Heart right ventricle (tissue), 16 donors: ENCODE data around the gene RAD51B. TPM values are rescaled to one million over a fixed set of nuclear protein-coding genes. Genes with fewer than 3 reads are reported as not detected.

ENCODE experiments used
- ATAC-seq, 8 donors: fragments of 200-7000 bp; cut with Tn5 transposase; one replicate each; pipeline ENCODE4 v1.9.1; 2020; ENCODE audit warnings: mild to moderate bottlenecking in 8 of 8, moderate library complexity in 8 of 8, moderate number of reproducible peaks in 1 of 8
- DNase-seq, 2 donors: peaks; one replicate each; pipeline ENCODE4 v3.0.0-alpha.2; 2020
- H3K27ac ChIP-seq, 10 donors: fragments of 200-600 bp; sonication (generic) in 2 of 10; one replicate each; pipeline versions ENCODE4 v1.5.0 to v1.8.0; 2020 to 2022; ENCODE audit warnings: mild to moderate bottlenecking in 3 of 10
- H3K27me3 ChIP-seq, 7 donors: fragments of 200-600 bp; one replicate each; pipeline ENCODE4 v1.8.0; 2021 to 2022; ENCODE audit warnings: mild to moderate bottlenecking in 2 of 7
- H3K36me3 ChIP-seq, 9 donors: fragments of 200-600 bp; sonication (generic) in 1 of 9; one replicate each; pipeline versions ENCODE4 v1.5.0 to v1.8.0; 2020 to 2022; ENCODE audit warnings: mild to moderate bottlenecking in 2 of 9
- H3K4me1 ChIP-seq, 9 donors: fragments of 200-600 bp; sonication (generic) in 1 of 9; one replicate each; pipeline versions ENCODE4 v1.5.0 to v1.8.0; 2020 to 2022; ENCODE audit warnings: mild to moderate bottlenecking in 4 of 9
- H3K4me3 ChIP-seq, 10 donors: fragments of 200-600 bp; sonication (generic) in 2 of 10; one replicate each; pipeline versions ENCODE4 v1.5.0 to v1.8.0; 2020 to 2022; ENCODE audit warnings: mild to moderate bottlenecking in 7 of 10, moderate library complexity in 2 of 10
- H3K9me3 ChIP-seq, 11 donors: fragments of 200-600 bp in 10 of 11; sonication (generic) in 2 of 11; one replicate each; pipeline versions ENCODE4 v1.5.0 to v1.8.0; 2013 to 2022; ENCODE audit warnings: mild to moderate bottlenecking in 2 of 11, control low read depth in 1 of 11, moderate library complexity in 1 of 11
- CTCF ChIP-seq, 9 donors: fragments of 200-600 bp; sonication (generic) in 2 of 9; IDR thresholded peaks; one replicate each; pipeline versions ENCODE4 v1.5.0 to v1.8.0; 2021 to 2022; ENCODE audit warnings: antibody characterized with exemption in 9 of 9, mild to moderate bottlenecking in 5 of 9, moderate library complexity in 1 of 9
- WGBS, 2 donors: extraction: QIAGEN DNeasy Blood & Tissue Kit; methylation state at CpG; one replicate each; pipeline ENCODE4 v1.1.7; 2013; ENCODE audit warnings: inconsistent platforms in 1 of 2; 5-methylcytosine and 5-hydroxymethylcytosine counted together
- intact Hi-C, 10 donors: fragments of 100-400 bp; cut with DNase I; formaldehyde crosslinking; loops; one replicate each; pipeline versions ENCODE4 v1.11.1 to v1.14.2; 2022
- polyA plus RNA-seq, 2 donors: library from polyadenylated mRNA; stranded (reverse); fragments of 200-250 nt; gene quantifications; one replicate each; pipeline ENCODE4 v1.2.3, GENCODE V29; 2013
- total RNA-seq, 10 donors: library from RNA; stranded (reverse); fragmentation: NEBNext Ultra II Directional in 3 of 10; extraction: Animal tissue kit (Norgen Biotek cat#: 25700) in 3 of 10; gene quantifications; one replicate each; pipeline versions ENCODE4 v1.2.1 to v1.2.4, GENCODE V29; 2021 to 2023
- donor health status: Arrhythmogenic right ventricular cardiomyopathy.
- donor health status: ischemic (EF 13 %, LVEDD 7.1; RV severe dilation, severe dysfunction).
- donor health status: healthy with polysubstance abuse.
- donor health status: DM: no; HTN: yes; CAD: no.
- donor health status: DM: no; HTN: no; CAD: no.
- donor health status: ischemic (EF 25% LVEDD 6.9; RV normal size, moderate dysfunction).
- donor health status: ischemic (EF 25% LVEDD 5.7; RV mildly dilated, moderate dysfunction).
- donor health status: healthy.
- donor health status: DM: yes; HTN: yes; CAD: no.
- donor health status: Ischemic cardiomyopathy.
- donor health status: ischemic (EF 35%, LVEDD 5.7; RV mildly dilated, moderate dysfunction).
- donor health status: nonischemic (EF 11% LVEDD 7.7; RV severe dilation, severe dysfunction).
- donor health status: DM: yes; HTN: yes; CAD: no.
- donor health status: PGD.
- donor health status: ischemic (EF 29% LVEDD 5.4; RV normal size, mild dysfunction).
- donor health status: nonischemic (EF 23%, LVEDD 6.1; RV moderate dilation, normal function).

The RAD51B gene
- total and polyA plus RNA-seq, 12 donors: 0.88 to 8.6 (median 3.5) TPM

DNA sequence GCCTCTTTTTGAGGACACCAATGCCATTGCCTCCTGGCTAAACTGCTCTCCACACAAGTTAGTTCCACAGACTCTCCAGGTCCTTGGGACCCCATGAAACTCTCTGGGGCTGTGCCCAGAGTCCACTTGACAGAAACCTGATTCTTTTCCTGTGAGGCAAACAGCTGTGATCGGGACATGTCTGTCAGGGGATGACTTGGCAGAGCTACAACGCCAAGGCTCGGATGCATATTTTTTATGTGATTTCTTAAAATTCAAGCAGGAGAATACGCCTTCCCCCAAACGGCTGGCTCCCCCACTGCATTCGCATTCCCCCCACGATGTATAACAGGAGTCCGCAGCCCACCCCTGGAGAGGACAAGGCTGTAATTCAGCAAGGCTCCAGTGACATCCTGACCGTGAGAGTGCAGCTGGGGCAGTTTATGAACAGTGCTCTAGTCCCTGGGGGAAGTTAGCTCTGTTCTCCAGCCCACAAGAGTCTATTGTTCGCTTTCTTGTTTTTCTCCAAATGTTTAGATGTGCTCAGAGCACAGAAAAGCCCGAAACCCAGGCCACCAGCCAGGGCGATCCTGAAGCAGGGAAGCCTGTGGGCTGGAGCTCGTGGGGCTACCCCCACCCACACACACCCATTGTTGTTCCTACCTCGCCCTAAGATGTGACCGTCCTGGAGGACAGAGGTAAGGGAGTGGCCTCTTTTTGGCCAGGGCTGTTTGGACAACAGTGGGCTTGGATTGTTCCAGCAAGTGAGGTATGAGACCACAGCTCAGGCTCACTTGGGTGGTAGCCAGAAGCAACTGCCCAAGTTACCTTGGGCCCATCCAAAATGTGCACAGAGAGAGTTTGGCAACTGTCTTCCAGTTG is 813.8 kb downstream of the RAD51B start:
- ATAC-seq (peak; percentile 55 to 85 (median 77)), DNase-seq (peak; percentile 64 to 69)
- no peaks in the 10 kb centered on the region for H3K27me3 ChIP-seq
- 39 to 51% methylated on average over 15 of the region's 15 CpGs for WGBS, 2 donors
- H3K4me1 ChIP-seq: peaks cover 10 to 70% (median 44%) of the 10 kb centered on the region in 9 donors
- no peaks in the 10 kb centered on the region for H3K9me3 ChIP-seq
- TF ChIP-seq CTCF (IDR thresholded peaks at IDR 0.05): no peak
- H3K36me3 ChIP-seq: no peaks in the 10 kb centered on the region
- intact Hi-C loops: no loop called here
- H3K27ac ChIP-seq: peak overlapping the region; percentile 46 to 91 (median 80)
- peak overlapping the region in 1 of 10 donors; percentile 19 for H3K4me3 ChIP-seq

DNA sequence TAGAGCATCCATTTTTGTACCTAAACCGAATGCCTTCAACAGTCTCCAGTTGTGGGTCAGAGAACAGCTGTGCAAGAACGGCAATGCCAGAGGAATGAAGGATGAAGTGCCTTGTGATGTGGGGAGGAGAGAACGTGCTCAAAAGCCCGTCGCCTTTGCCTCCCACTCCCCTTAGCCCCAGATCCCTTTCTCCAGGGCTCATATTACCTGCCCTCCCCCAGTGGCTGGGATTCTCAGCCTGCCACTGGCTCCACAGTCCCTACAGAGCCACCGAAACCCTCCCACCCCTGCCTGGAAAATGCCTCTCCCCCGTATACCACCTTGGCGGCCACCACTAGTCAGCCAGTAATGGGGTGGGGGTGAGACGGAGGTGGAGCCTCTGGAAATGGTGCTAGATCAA is 814.8 kb downstream of the RAD51B start:
- H3K4me1 ChIP-seq: peaks cover 19 to 78% (median 54%) of the 10 kb centered on the region in 9 donors
- DNase-seq (no peak), ATAC-seq (no peak)
- no peak overlapping the region for H3K4me3 ChIP-seq
- H3K9me3 ChIP-seq: no peaks in the 10 kb centered on the region
- intact Hi-C loops: no loop called here
- H3K36me3 ChIP-seq: no peaks in the 10 kb centered on the region
- peak overlapping the region in 8 of 10 donors; percentile 46 to 91 (median 80) for H3K27ac ChIP-seq
- H3K27me3 ChIP-seq: no peaks in the 10 kb centered on the region
- no peak for TF ChIP-seq CTCF (IDR thresholded peaks at IDR 0.05)
- 79 to 91% methylated on average over 9 of the region's 9 CpGs for WGBS, 2 donors

- ATAC-seq (no peak), DNase-seq (no peak)
- 87 to 90% methylated on average over 5 of the region's 5 CpGs for WGBS, 2 donors
- H3K4me1 ChIP-seq: peaks cover 19 to 84% (median 58%) of the 10 kb centered on the region in 9 donors
- H3K27me3 ChIP-seq: no peaks in the 10 kb centered on the region
- H3K36me3 ChIP-seq: no peaks in the 10 kb centered on the region
- peak overlapping the region in 4 of 10 donors; percentile 64 to 91 (median 84) for H3K27ac ChIP-seq
- TF ChIP-seq CTCF (IDR thresholded peaks at IDR 0.05): no peak
- H3K4me3 ChIP-seq: no peak overlapping the region
- intact Hi-C loops: no loop called here
- H3K9me3 ChIP-seq: peaks cover 0 to under 1% (median 0%) of the 10 kb centered on the region in 11 donors
These were observed 815.5 kb downstream of the RAD51B start for GRCh38 chr14:68634874-68635595.

- peaks cover 0 to 16% (median 10%) of the 10 kb centered on the region in 11 donors for H3K9me3 ChIP-seq
- WGBS, 2 donors: 73 to 87% methylated on average over 5 of the region's 5 CpGs
- peak overlapping the region in 9 of 10 donors; percentile 5 to 81 (median 74) for H3K27ac ChIP-seq
- no peaks in the 10 kb centered on the region for H3K36me3 ChIP-seq
- no peak overlapping the region for H3K4me3 ChIP-seq
- peaks cover 19 to 72% (median 52%) of the 10 kb centered on the region in 9 donors for H3K4me1 ChIP-seq
- ATAC-seq (no peak), DNase-seq (no peak)
- intact Hi-C loops: no loop called here
- no peaks in the 10 kb centered on the region for H3K27me3 ChIP-seq
- TF ChIP-seq CTCF (IDR thresholded peaks at IDR 0.05): no peak
These were observed 817.0 kb downstream of the RAD51B start for GRCh38 chr14:68636597-68636996.
